ENCODE results near the gene LAYN. TPM values are rescaled to one million over a fixed set of nuclear protein-coding genes. Genes with fewer than 3 reads are reported as not detected.

Gene LAYN
- total RNA-seq, 1 donor = 81.8 TPM

DNA sequence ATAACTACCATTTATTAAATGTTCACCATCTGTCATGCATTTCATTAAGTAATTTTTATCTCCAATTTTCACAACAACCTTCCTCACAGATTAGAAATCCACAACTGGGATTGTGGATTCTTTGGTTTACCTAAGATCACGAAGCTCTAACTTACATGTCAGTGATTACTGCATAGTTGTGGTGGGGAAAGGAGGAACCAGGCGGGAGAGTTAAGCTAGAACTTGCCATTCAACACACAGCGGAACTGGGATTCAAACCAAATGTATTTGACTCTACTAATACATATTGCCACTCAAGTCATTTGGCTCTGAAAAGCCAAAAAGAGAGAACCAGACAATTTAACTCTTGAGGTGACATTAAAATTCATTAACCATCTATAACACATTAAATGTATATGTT is 10.4 kb upstream of the LAYN start:
- Histone ChIP-seq H3K4me3 (ENCODE audit: insufficient read depth, low read length) (no peak overlapping the region), H2AFZ (ENCODE audit: low read length) (no peak overlapping the region), H3K27me3 (ENCODE audit: insufficient read depth, low read length) (no peaks in the 10 kb centered on the region), H3K79me2 (ENCODE audit: insufficient read depth, low read length) (no peaks in the 10 kb centered on the region), H3K4me2 (ENCODE audit: insufficient read depth, low read length) (no peak overlapping the region), H4K20me1 (ENCODE audit: insufficient read depth, low read length) (no peaks in the 10 kb centered on the region), H3K9me3 (ENCODE audit: low read depth, low read length) (no peaks in the 10 kb centered on the region), H3K36me3 (ENCODE audit: insufficient read depth, low read length) (no peaks in the 10 kb centered on the region), H3K27ac (ENCODE audit: low read depth, low read length) (no peak overlapping the region), H3K4me1 (ENCODE audit: insufficient read depth, low read length) (peaks cover 31% of the 10 kb centered on the region)
- TF ChIP-seq, protein P1, sequence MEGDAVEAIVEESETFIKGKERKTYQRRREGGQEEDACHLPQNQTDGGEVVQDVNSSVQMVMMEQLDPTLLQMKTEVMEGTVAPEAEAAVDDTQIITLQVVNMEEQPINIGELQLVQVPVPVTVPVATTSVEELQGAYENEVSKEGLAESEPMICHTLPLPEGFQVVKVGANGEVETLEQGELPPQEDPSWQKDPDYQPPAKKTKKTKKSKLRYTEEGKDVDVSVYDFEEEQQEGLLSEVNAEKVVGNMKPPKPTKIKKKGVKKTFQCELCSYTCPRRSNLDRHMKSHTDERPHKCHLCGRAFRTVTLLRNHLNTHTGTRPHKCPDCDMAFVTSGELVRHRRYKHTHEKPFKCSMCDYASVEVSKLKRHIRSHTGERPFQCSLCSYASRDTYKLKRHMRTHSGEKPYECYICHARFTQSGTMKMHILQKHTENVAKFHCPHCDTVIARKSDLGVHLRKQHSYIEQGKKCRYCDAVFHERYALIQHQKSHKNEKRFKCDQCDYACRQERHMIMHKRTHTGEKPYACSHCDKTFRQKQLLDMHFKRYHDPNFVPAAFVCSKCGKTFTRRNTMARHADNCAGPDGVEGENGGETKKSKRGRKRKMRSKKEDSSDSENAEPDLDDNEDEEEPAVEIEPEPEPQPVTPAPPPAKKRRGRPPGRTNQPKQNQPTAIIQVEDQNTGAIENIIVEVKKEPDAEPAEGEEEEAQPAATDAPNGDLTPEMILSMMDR (IDR thresholded peaks at IDR 0.05; ENCODE audit: extremely low read depth, low read depth, low read length) = no peak
- DNase-seq (ENCODE audit: insufficient read length, low spot score, missing footprints) = no peak

DNA sequence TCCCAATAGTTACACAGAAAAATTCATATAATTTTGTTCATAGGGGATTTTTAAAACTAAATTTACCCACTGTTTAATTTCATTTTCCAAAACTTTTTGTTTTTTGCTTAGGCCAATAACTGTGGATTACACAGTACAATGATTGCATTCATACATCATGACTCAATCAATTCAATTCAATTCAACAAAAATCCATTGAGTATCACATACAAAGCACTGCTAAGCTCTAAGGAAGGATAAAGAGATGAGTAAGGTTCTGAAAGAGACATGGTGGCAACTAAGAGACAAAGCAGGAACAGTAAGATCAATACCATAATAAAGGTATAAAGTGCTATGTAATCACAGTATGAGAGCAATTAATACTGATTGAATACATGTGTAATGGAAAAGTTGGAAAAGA is 9.4 kb upstream of the LAYN start:
- Histone ChIP-seq H4K20me1 (ENCODE audit: insufficient read depth, low read length) (no peaks in the 10 kb centered on the region), H3K27me3 (ENCODE audit: insufficient read depth, low read length) (no peaks in the 10 kb centered on the region), H3K27ac (ENCODE audit: low read depth, low read length) (peak overlapping the region; percentile 81), H3K36me3 (ENCODE audit: insufficient read depth, low read length) (no peaks in the 10 kb centered on the region), H3K79me2 (ENCODE audit: insufficient read depth, low read length) (no peaks in the 10 kb centered on the region), H3K4me2 (ENCODE audit: insufficient read depth, low read length) (peak overlapping the region; percentile 73), H2AFZ (ENCODE audit: low read length) (no peak overlapping the region), H3K4me3 (ENCODE audit: insufficient read depth, low read length) (no peak overlapping the region), H3K4me1 (ENCODE audit: insufficient read depth, low read length) (peaks cover 31% of the 10 kb centered on the region), H3K9me3 (ENCODE audit: low read depth, low read length) (no peaks in the 10 kb centered on the region)
- TF ChIP-seq, protein P1 (IDR thresholded peaks at IDR 0.05; ENCODE audit: extremely low read depth, low read depth, low read length) = no peak
- DNase-seq (ENCODE audit: insufficient read length, low spot score, missing footprints) = peak; percentile 62

GRCh38 chr11:111531687-111532364 is 8.7 kb upstream of the LAYN start:
- Histone ChIP-seq H4K20me1 (ENCODE audit: insufficient read depth, low read length) (no peaks in the 10 kb centered on the region), H3K79me2 (ENCODE audit: insufficient read depth, low read length) (no peaks in the 10 kb centered on the region), H3K4me1 (ENCODE audit: insufficient read depth, low read length) (peaks cover 29% of the 10 kb centered on the region), H3K27ac (ENCODE audit: low read depth, low read length) (peak overlapping the region; percentile 81), H2AFZ (ENCODE audit: low read length) (peak overlapping the region; percentile 83), H3K27me3 (ENCODE audit: insufficient read depth, low read length) (no peaks in the 10 kb centered on the region), H3K36me3 (ENCODE audit: insufficient read depth, low read length) (no peaks in the 10 kb centered on the region), H3K4me3 (ENCODE audit: insufficient read depth, low read length) (peak overlapping the region; percentile 37), H3K4me2 (ENCODE audit: insufficient read depth, low read length) (peak overlapping the region; percentile 73), H3K9me3 (ENCODE audit: low read depth, low read length) (no peaks in the 10 kb centered on the region)
- DNase-seq (ENCODE audit: insufficient read length, low spot score, missing footprints) = peak; percentile 93
- TF ChIP-seq, protein P1 (IDR thresholded peaks at IDR 0.05; ENCODE audit: extremely low read depth, low read depth, low read length) = no peak

GRCh38 chr11:111532365-111532709 is 8.2 kb upstream of the LAYN start:
- no peak for DNase-seq (ENCODE audit: insufficient read length, low spot score, missing footprints)
- Histone ChIP-seq H3K27me3 (ENCODE audit: insufficient read depth, low read length) (no peaks in the 10 kb centered on the region), H4K20me1 (ENCODE audit: insufficient read depth, low read length) (no peaks in the 10 kb centered on the region), H3K4me3 (ENCODE audit: insufficient read depth, low read length) (no peak overlapping the region), H3K4me1 (ENCODE audit: insufficient read depth, low read length) (peaks cover 24% of the 10 kb centered on the region), H2AFZ (ENCODE audit: low read length) (no peak overlapping the region), H3K36me3 (ENCODE audit: insufficient read depth, low read length) (no peaks in the 10 kb centered on the region), H3K9me3 (ENCODE audit: low read depth, low read length) (no peaks in the 10 kb centered on the region), H3K79me2 (ENCODE audit: insufficient read depth, low read length) (no peaks in the 10 kb centered on the region), H3K4me2 (ENCODE audit: insufficient read depth, low read length) (peak overlapping the region; percentile 73), H3K27ac (ENCODE audit: low read depth, low read length) (no peak overlapping the region)
- TF ChIP-seq, protein P1 (IDR thresholded peaks at IDR 0.05; ENCODE audit: extremely low read depth, low read depth, low read length) = no peak
